HG03575 (cell line): Measurements from ENCODE around the gene TTC22.

Source experiments
- ATAC-seq: cut with Tn5 transposase; IDR thresholded peaks from one replicate; pipeline ENCODE4 v1.9.1; 2021; ENCODE audit not compliant: unreplicated experiment, insufficient number of reproducible peaks, low FRiP score; ENCODE audit errors: extremely low read depth

Gene TTC22

DNA sequence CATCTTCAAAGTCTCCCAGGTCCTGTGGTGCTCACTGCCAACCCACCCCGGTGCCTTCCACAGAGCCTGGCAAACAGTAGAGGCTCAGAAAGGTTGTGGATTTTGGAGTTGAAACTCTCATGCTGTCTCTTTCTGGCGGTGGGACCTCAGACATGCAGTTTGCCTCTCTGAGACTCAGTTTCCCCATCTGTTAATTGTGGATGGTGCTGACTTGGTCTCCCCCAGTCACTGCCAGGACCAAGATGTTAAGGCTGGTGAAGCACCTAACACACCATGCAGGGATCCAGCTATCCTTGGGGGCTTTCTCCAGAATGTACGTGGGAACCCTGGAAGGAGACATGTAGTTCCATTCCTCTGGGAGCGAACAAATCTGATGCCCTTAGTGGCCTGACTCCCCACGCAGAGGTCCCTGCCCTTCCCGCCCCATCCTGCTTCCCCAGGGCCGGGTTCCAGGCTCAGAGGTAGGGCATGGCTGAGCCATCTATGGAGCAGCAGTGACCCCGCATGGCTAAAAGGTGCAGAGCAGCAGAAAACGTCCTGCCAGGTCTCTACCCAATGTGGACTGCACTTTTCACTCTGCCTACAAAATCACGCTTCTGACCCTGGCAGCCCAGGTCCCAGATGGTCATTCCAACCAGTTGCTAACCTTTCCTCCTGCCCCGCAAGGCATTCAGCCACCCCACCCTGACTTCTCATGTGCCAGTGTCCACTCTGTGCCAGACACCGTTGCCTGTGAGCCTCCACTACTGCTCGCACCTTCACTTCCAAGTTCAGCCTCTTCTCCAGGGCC is 9.2 kb upstream of the TTC22 start:
- no peak for ATAC-seq

DNA sequence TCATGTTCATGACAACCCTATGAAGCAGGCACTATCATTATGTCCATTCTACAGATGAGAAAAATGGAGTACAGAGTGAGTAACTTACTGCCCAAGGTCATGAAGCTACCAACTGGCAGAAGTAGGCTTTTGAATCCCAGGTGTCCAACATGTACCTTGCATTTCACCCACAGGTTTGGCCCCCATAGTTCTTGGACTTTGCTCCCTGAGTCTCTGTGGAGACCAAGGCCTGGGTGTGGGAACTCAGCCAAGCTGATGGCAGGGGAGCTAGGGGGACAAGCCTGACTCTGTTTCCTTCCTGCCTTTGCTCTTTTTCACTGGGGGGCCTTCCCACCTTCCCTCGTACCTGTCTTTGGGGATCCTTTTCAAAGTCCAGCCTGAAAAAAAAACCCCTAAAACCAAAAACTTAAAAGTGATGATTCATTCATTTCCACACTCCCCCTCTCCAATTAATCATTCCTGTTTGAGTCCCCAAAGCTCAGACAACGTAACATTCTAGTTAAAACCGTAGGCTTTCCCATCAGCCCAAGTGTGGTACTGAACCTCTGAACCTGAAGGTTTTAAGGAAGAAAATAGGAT is 8.5 kb upstream of the TTC22 start:
- ATAC-seq = no peak

DNA sequence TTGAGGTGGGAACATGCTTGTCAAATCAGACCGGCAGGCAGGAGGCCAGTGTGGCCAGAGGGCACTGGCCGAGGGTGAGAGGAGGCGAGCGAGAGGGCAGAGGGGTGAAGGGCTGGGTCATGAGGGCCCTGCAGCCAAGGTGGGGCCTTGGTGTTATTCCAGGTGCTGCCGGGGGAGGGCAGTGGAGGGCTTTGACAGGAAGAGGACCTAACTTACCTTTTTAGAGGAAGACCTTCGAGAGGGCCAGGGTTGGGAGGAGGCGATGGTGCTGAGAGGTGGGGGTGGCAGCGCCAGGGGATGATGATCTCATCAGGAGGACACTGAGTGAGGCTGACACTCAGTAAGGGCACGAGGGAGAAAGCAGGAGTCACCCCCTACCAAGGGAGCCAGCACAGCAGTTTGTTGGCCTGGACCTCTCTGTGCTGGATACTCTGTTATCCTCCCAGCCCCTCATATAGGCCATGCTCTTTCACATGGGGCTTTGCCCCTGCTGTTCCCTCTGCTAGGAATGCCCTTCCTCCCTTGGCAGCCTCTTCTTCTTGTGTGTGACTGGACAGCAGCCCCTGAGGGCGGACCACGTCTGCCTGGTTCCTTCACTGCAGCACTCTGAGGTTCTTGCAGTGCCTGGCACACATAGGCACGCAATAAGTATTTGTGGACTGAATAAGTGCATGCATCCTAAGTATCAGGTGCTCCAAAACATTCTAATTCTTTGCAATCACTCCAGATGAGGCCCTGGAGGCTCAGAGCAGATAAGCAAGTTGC is 7.5 kb upstream of the TTC22 start:
- ATAC-seq = no peak

DNA sequence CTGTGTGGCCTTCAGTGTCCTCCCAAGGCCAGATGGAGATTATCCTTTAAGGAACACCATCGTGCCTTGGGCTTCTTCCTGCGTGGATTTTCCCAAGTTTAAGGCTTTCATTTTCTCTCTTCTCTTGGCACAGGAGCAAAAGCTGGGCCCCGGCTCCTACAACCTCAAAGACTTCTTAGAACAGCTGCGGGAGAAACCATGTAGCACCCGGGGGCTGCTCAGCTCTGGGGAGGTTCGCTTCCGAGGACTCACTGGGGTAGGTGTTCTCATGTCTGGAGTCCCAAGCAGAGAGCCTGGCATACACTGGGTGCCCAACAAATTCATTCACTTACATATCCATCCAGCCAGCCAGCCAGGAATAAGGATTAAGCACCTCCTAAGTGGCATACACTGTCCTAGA is 6.6 kb upstream of the TTC22 start:
- ATAC-seq = no peak

DNA sequence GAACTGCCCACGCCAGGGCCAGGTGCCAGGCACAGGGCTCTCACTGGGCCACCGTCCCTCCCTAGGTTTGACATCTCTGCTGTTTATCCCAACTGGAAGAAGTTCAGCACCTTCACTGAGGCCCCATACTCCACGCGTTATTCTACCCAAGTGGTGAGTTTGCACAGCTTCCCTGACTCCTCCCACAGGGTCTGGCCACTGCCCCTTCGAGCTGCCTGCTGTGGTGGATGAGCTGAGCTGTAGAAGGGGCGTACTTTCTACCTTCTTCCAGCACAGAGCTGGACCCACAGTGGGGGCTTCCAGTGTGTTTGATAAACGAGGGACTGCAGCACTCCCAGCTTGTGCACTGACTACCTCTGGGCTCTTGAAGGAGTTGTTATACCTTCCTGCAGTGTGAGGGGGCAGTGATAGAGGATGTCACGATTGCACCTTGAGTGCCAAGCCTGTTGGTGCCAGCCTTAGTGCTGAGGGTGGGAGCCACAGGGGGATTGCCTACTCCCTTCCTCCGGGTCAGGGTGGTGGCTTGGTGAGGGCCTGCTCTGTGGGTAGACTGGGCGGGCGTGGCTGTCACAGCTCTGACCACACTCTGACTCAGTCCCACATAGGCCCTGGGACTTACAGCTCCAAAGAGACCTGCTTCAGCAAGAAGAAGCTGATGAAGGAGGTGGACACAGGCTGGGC is 5.9 kb upstream of the TTC22 start:
- ATAC-seq = no peak

DNA sequence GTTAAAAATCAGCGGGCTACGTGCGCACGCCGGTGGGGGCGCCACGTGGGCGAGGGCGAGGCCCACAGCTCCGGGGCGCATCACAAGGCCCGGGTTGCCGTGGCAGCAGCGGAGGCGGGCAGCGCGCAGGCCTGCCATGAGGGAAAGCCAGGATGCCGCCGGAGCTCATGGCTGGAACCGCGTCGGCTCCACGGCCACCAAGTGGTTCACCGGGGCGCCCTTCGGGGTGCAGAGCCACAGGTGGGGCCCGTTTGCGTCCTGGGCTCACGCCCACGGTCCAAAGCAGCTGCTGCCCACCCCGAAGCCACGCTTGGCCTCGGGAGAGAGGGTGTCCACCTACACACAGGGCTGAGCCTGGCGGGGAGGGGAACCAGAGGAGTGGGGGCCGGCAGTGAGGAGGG is 4.9 kb upstream of the TTC22 start:
- no peak for ATAC-seq

DNA sequence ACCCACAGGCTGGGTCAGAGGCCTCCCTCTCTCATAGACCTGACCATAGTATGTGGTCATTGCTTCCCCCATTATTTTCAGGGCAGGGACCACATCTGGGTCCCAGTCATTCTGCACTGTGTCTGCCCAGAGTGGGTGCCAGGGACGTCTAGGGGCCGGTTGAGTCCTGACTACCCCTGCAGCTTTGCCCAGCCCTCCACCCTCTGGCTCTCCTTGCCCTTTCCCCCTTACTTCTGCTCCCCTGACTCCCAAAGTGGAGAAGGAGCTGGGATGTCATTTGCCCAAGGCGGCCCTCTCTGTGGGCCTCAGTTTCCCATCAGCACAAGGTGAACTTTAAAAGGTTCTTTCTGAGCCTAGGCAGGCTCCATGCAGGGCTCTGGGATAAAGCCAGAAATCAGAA is 4.3 kb upstream of the TTC22 start:
- no peak for ATAC-seq

DNA sequence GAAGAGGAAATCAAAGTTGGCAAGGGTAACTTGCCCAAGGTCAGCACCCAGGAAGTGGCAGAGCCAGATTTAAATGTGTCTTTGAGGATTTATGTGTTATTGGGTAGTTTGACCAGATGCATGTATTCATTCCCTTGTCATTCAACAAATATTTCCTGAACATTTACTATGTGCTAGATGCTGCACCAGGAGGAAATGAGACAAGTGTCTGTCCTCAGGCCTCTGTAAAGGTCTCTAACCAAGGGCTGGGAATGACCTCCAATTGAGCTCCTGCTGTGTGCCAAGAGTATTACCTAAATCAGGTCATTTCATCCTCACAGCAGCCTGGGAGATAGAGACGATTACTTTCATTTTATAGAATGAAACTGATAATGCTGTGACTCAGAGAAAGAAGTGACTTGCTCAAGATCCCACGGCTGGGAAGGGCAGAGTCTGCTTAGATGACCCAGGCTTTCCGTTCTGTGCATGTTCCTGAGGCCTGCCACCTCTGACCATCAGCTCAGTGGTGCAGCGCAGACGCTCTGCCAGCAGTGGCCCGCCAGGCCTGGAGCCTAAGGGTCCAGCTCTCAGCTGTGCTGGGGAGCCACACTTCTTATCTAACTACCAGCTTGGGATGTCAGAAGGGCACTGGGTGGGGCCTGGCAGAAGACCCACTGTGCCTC is 3.5 kb upstream of the TTC22 start:
- no peak for ATAC-seq

DNA sequence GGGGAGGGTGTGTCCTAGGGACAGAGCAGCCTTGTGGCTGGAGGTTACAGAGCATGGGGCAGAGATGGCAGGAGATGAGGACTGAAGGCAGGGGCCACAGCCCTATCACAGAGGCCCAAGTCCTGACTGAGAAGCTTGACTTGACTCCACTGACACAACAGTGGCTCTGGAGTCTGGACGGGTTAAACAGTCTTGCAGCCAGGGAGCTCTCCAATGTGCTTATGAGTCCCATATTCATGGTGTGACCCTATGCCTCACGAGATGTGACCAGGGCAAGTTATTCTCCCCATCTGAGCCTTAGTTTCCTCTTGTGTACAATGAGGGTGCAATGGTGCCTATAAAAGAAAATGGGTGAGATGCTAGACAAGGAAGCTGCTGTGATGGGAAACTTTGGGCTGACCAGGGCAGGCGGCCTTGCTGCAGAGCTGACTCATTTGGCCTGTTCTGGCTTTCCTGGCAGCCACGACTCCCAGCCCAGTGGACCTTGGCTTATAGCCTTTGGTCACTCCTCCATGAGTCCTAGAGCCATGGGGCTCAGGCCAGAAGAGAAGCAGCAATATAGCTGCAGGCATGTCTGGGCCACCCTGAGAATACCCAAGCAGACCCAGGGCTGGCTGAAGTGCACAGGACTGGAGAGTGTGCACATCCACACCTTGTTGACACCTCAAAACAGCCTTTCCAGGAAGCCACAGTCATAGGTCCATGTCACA is 2.8 kb upstream of the TTC22 start:
- no peak for ATAC-seq

DNA sequence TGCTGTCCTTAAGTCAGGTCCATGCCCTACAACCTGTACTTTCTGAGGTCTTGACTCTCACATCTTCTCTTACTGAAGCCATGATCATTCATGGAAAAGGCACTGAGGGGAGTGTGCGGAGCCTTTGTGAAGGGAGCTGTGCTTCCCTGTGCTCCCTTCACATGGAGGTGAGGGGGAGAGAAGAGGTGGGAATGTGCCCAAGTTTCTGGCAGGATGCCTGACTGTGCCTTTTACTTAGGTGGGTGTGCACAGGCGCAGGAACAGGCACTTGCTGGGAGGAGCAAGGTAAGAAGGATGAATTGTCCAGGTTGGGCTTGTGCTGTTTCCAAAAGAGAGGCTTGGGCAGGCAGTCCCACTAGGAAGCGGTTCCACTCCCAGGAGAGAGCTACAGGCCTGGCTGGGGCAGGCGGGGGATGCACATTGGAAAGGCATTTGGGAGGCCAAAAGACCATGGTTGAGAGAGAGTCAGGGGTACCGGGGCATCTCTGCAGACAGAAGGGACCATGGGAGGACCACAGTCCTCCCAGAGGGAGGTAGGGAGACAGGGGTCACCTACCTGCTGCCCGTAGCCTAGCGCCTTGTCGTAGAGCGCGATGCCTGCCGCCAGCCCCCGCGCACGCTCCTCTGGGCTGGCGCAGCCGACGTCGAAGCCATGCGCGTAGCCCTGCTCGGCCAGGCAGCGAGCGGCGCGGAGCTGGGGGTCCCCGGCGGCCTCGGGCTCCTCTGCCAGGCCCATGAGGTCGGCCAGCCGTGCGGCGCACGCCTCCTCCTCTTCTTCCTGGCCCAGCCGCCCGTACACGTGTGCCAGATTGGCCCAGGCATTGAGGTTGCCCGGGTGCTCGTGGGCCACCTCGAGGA is 853 bp downstream of the TTC22 start:
- ATAC-seq = no peak

DNA sequence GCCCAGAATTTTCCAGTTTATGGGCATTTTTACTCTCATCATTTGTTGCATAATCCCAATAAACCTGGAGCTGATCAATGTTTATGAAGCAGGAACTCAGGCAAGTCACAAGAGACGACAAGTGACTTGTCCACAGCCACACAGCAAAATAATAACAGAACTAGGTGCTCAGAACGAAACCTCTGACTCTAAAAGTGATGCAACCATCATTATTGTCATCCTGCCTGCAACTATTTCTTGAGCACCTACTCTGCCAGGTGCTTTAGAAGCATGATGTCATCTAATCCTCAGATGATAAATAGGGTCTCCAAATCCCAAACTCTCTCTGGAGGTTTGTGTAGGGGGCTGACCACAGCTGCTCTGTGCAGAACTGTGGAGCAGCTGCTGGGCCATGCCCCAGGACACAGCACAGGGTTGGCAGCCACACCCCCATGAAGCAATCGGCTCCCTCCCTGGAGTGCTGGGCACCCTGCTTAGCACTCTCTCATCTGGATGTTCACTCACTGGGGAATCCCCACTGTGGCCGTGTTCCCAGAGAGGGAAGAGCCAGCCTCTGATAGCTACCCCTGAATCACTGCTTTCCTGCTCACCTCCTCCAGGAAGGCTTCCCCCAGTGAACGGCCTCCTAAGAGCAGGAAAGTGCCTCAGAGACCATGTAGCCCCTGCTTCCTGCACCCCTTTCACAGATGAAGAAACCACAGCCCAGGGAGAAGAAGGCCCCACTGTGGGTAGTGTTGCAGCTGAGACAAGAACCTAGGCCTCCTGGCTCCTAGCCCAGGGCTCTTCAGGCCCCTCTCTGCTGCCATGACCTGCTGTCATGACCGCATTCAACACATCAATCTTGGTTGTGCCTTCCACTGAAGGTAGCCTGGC is 2.1 kb downstream of the TTC22 start:
- ATAC-seq = no peak

DNA sequence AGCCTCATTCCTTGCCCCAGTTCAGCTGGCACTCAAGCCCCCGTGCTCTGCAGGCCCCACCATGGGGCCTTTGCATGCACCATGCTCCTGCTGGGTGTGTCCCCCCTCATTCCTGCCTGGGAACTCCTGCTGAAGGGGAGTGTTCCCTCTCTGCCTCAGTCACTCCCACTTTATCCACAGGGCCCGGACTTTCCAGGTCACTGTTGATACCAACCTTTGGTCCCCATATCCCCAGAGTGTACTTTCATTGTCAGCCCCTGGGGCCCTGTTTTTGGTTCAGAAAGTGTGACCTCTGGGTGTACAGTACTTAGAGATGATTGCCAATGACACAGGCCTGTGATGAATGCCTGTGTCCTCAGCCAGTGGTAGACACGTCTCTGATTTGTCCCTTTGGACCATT is 2.9 kb downstream of the TTC22 start:
- no peak for ATAC-seq

DNA sequence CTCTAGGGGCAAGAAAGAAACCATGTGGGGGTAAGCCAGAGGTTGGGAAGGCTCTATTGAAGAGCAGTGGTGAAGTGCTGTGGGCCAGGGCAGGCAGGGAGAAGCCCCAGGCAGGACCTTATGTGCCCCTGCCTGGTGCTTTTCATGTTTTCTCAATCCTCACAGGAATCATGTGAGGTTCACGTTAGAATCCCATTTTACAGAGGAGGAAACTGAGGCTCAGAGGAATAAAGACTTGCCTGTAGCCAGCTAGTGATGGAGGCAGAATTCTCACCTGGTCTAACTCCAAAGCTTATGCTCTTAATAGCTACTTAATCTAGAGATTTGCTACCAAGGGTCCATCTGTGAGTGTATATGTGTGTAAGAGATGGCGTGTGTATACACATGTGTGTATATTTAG is 4.2 kb downstream of the TTC22 start:
- ATAC-seq = no peak

DNA sequence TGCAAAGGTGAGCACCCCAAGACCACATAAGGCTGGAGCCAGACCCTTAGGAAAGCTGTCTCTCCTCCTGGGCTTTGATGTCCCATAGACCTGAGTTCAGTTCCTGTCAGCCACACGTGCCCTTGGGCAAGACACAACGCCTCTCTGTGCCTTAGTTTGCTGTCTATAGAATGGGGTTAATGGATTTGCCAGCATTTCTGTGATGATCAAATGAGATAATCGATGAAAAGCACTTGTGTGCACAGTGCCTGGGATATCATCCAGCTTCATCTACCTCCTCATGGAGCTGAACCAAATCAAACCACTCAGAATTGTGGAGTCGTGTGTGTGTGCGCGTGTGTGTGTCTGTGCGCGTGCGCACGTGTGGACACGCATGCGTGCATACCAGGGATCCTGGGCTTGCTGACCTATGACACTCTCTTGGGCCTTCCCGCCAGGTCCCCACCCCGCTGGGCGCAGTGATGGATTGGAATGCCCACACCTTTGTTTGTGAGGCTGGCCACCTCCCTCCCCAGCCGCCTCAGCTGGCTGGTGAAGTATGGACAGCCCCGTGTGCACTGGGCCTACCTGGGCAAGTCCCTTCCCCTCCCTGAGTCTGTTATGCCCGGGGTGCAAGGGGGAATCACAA is 5.2 kb downstream of the TTC22 start:
- no peak for ATAC-seq

DNA sequence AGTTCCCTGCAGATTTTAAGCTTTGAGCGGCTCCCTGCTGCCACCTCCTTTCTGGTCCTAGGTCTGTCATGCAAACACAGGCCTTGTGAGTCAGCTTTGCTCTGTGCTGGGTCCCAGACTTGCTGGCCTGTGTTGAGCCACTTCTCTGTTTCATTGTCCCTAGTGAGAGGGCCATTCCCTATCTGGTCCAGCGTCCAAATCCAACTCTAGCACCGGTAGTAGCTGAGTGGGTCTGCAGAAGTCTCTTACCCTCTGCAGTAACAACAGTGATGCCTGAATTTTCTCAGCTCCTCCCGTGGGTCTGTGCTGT is 5.8 kb downstream of the TTC22 start:
- no peak for ATAC-seq

DNA sequence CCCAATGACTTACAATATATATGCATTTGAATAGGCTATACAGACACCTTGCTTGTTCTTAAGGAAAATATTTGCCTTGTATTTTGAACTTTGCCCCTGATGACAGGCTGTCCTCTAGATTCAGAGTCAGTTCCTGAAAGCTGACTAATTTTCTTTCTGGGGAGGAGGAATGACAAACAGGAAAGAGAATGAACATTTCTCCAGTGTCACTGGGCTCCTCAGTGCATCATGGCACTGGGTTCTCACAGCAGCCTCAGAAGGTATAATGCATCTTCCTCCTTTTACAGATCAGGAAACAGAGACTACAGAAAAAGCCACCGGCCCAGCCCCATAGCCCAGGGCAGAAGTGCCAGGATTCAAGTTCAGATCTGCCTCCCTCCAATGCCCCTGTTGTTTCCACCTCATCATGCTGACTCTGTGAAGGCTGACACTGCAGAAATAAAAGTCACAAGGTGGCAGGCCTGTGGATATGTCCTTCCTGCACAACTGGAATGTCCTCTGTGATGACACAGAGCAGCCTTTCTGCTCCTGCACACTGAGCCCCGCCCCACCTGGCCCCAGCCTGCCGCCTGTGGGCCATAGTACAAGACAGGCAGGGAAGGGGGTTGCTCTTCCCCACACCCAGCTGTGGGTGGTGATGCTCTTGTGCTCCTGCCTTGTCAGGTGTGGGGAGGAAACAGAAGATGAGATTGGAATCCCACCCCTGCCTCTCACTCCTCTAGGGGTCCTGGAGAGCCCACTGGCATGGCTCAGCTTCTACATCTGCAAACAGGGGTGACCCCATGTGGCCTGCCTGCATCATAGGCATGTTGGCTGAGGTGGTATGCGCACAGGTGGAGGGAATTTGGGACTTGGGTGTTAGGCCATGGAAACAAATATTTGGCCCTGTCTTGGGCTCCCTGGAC is 6.4 kb downstream of the TTC22 start:
- ATAC-seq = no peak
